Right lung (tissue), 5 donors: Measurements from ENCODE around the gene USP7. TPM values are rescaled to one million over a fixed set of nuclear protein-coding genes. Genes with fewer than 3 reads are reported as not detected.

Experiments used
- DNase-seq, 2 donors: peaks; one replicate each; pipeline ENCODE4 v3.0.0-alpha.2; 2013
- polyA plus RNA-seq, 5 donors: library from polyadenylated mRNA; unstranded; fragments of 120-200 nt; gene quantifications; one replicate each; pipeline versions ENCODE4 v1.2.1 to v1.2.3, GENCODE V29; 2013; ENCODE audit warnings: inconsistent platforms in 1 of 5, low replicate concordance in 1 of 5; ENCODE audit not compliant: insufficient read length in 5 of 5, insufficient read depth in 1 of 5

Gene USP7
- polyA plus RNA-seq, 5 donors: 97.9 to 145 (median 121) TPM

DNA sequence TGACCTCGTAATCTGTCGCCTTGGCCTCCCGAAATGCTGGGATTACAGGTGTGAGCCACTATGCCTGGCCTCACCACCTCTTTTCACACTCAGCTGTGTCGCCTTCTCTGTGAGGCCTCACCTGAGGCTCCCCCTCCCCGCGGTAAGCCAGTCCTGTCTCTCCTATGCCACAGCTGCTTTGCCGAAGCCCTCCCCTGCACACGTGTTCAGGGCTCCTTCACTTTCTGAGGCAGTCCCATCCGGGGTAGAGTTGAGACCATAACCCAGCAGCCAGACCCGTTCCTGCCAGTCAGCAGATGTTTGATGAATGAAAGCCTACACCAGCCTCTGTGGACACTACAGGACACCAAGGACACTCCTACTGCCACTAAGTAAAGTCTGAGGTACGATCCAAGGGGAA is 10.6 kb downstream of the USP7 start:
- no peak for DNase-seq

- no peak for DNase-seq
Observed at GRCh38 chr16:8952281-8952751, 11.4 kb downstream of the USP7 start.

DNA sequence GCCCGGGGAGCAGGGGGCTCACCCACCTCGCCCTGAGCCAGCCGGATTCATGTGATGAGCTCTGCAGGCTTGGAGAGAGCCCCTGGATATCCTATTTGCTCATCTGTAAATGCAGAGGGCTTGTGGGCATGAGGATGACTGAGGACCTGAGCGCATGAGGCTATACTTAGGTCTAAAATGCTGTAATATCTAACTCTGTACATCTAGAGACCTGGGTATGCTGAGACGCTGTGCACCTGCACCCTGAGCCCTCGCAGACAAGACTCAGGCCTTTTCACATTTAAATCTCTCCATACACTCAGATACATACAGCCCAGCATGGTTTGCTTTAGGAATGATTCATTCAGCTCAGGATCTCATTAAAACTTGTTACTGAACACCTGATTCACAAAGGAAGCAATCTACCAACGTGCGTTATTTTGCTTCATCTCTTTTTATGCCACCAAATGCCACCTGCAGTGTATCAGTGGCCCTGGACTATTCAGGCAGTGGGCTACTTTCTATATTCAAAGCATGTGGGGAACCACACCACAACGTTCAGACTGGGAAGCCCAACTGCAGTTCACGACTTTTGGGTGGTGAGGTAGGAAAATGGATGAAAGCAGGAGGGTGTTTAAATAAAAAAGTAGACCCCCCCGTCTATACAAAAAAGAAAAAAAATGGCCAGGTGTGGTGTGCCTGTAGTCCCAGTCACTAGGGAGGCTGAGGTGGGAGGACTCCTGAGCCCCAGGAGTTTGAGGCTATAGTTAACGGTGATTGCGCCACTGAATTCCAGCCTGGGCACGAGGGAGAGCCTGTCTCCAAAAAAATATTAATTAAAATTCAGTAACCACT is 12.0 kb downstream of the USP7 start:
- no peak for DNase-seq

DNA sequence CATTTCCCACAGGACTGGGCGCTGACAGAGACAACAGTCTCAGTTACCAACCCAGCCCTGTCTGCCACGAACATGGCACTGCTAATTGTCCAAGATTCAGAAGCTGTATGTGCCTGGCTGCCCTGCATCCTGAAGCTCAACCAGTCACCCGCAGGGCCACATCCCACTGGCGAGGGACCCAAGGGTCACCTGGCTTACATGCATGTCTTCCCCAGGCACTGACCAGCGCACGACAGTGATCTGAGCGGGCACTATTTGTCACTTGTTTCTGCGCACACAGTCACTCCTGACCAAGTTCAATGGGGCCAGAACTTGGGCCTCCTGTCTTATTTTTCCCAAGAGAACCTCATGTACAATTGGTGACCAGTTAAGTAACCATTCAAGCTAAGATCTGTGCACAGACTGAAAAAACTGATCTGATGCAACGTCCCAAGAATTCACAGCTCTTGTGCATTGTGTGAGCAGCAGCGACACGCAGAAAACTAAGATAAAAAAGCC is 13.1 kb downstream of the USP7 start:
- no peak for DNase-seq

DNA sequence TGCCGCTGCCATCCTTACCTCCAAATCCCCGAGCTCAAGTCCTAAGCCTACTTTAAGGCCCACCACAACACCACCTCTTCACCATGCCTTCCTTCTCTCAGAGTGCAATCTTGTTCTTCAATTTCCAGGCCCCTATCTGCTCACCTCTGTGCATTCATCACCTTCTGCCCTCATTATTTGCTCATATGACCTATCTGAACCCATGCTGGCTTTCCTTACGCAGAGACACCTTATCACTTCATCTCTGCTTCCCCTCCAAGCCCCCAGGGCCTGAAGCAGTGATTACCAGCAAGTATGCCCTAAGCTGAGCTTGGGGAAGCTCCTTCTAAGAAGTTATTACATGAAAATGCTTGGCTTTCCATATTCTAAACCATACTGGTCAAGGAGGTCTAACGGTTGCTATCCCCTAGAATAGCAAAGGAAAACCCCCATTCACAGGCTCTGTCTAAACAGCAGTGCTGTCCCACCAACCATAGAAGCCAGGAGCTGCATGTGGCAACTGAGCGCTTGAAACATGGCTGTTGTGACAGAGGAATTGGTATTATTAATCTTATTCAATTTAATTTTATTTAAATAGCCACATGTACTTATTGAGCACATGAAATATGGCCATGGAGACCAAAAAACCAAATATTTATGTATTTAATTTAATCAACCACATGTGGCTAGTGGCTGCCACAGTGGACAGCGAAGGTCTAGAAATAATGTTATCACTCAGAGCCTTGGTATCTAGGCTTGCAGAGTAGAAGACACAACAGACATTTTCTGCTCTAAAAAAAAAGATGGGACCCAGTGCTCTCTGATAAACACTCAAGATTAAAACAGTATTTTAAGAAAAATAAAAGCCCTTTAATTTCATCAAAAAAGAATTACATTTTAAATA is 13.9 kb downstream of the USP7 start:
- DNase-seq: no peak

DNA sequence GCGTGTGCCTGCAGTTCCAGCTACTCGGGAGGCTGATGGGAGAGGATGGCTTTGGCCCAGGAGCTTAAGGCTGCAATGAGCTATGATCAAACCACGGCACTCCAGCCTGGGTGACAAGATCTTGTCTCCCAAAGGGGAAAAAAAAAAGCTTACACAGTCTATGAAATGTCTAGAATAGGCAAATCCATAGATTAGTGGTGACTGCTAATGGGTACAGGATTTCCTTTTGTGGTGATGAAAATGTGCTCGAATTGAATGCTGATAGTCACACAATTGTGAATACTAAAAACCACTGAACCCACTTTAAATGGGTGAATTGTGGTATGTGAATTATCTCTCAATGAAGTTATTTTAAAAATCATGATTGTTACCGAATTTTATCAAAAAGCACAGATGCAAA is 14.9 kb downstream of the USP7 start:
- no peak for DNase-seq

DNA sequence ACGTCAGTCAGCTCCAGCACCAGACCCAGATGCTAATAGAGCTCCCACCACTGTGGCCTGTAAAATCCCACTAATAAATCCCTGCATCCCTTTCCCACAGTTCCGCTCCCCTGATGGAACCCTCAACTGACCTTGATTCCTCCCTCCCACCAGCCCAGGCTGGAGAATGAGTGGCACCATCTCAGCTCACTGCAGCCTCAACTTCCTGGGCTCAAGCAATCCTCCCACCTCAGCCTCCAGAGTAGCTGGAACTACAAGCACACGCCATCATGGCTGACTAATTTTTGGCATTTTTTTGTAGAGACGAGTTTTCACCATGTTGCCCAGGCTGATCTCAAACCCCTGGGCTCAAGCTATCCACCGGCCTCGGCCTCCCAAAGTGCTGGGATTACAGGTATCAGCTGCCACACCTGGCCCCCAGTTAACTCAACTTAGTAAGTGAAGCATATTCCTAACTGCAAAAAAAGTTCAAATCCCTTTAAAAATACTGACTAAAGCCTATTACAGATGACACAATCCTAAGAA is 15.6 kb downstream of the USP7 start:
- DNase-seq: no peak

DNA sequence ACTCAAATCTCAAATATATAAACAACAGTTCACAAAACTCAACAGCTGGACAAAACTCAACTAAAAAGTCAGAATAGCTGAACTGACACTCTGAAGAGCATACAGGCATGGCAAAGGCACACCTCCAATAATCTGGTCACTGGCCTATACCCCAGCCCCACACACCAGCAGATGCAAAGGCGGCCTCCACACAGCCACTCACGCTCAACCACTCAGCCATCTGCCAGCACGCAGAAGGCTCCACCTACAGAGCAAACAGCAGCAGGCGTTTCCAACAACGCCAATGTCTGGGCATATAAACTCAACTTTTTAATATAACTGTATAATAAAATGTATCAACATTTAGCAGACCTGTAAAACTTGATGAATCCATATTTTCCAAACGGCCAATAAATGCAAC is 17.2 kb downstream of the USP7 start:
- DNase-seq: no peak

GRCh38 chr16:8945626-8946296 is 17.9 kb downstream of the USP7 start:
- no peak for DNase-seq

GRCh38 chr16:8943966-8944759 is 19.5 kb downstream of the USP7 start:
- no peak for DNase-seq

DNA sequence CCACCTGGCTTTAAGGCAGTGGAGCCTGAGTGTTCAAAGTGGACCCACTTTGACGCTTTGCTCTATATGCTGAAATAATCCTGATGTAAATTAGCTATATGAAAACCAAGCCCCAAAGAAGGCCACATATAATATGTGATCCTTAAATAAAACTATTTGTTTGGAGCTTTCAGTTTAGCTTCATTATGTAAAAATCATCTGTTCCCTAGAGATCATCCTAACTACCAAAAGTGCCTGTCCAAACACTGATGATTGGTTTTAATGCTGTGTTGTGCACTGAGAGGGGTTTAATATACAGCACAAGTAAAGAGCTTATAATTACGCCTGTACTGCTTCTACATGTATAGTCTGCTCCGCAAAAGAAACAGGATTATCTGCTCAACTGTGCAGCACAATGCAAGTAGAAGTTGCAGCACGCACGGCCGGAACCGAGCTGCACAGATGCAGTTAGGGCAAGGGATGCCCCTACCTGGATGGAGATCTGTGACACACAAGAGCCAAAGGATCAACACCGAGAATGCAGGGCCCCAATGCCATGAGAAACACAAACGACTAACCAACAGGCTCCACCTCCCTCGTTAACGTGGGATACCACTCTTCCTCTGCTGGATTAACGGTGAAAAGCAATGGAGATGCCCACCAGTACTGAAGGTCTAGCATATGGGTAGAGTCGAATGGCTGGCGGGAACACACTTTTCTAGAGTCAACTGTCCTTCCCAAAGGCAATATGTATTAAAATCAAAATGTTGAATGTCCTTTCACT is 20.5 kb downstream of the USP7 start:
- no peak for DNase-seq

DNA sequence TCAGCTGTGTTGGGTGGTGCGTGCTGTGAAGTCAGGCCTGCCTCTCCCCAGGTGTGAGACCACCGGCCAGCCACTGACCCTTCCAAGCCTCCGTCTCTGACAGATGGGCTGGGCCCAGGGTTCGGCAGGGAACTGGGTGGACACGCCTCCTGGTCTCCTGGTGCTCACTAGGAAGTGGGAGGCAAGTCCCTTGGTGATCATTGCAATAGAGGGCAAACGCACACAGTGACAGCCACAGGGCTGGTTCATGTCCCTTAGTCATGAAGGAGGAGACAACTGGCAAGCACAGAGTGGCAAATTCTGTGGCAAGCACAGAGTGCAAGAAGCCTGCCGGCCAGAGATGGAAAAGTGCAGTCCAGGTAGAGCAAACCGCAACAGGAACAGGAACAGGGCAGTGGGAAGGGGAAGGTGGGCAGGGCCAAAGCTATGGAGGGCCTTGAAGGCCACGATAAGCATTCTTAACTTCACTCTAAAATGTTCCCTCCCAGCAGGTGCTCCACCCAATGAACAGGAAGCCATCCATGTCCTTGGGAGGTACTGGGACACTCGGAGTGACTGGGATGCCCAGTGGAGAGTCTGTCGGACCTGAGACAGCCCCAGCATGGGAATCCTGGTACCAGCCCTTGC is 21.9 kb downstream of the USP7 start:
- no peak for DNase-seq

DNA sequence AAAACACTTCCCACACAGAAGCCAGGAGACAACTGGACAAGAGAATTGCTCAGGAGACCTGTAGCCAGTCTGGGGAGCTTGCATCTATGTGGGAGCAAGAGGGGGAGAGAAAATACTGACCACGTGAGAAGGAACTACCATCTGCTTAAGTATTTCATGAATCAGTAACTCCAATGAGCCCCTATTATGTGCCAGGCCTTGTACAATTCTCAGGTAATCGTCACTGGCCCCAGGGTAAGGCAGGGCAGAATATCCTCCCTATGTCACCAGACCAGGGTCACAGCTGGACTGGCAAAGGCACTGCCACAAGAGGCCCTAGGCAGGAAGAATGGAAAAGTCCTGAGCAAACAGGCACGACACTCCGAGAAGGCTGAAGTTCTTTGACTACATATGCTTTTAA is 25.9 kb downstream of the USP7 start:
- no peak for DNase-seq

DNA sequence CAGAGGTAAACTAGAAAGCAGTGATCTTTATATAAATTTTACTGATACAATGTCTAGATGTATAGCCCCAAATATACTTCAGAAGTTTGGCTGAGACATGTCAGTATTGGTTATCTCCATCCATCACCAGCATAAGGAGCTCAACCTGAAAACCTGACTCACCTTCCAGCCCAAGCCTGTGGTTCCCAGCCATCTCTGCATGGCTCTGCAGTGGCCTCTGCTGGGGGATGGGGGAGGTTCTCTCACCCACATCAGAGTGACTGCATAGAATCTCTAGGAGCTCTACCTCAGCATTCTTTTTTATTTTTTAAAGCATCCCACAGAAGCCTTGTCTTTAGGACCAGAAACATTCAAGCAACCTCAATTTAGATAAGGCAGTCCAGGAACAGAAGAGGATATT is 27.3 kb downstream of the USP7 start:
- DNase-seq: no peak

- DNase-seq: no peak
Observed at GRCh38 chr16:8935989-8936388, 27.7 kb downstream of the USP7 start.

DNA sequence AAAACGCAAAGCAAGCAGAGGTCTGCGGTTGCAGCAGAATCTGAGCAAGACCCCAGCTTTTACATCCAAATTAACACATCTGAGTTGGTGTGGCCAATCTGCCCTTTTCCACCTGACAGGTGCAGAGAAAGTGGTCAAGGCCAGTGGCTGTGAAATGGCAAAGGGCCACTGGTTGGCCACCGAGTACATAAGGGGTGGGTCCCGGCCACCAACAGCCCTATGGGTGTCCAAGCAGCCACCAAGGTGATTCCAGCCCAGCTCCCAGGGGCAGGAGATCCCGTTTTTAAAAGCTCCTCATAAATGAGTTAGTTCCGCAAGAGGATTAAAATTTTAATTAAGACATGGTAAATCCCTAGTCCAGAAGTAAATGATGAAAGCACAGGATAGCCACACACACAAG is 29.1 kb downstream of the USP7 start:
- DNase-seq: no peak

- peak; percentile 42 to 48 for DNase-seq
Observed at GRCh38 chr16:8931859-8932258, 31.8 kb downstream of the USP7 start.

DNA sequence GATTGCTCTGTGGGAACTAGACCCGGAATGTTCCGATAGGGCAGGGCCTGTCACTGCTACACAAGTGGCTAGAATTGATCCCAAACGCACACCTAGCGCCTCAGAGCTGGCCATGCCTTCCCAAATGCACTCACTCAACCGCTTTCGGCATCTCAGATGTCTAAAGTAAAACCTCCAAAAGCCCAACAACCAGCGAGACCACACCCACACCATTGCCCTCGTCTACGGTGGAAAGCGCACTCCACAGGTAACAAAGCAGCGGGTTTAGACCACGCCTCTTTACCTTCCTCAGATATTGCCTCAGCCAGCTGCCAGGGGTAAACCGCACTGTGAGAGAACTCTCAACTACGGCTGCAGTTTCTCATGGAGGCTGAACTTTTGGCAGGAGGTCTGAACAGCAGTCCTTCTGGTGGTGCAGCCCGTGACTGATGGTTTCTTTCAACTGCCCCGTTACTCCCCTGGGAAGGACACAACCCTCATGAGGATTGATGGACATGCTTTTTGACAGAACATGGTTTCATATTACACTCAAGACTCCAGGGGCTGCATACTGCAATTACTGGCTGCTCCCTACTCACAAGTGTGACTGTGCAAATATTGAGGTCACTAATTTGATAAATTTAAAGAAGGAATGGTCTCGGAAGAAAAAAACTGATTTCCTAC is 34.5 kb downstream of the USP7 start:
- DNase-seq: no peak

- peak; percentile 55 for DNase-seq
Observed at GRCh38 chr16:8928467-8928957, 35.2 kb downstream of the USP7 start.
